Liver (tissue), 9 donors: Measurements from ENCODE around the gene GHRHR. TPM values are rescaled to one million over a fixed set of nuclear protein-coding genes. Genes with fewer than 3 reads are reported as not detected.

ENCODE experiments used
- DNase-seq: peaks from one replicate; pipeline ENCODE4 v3.0.0-alpha.2; 2017; ENCODE audit warnings: low spot score
- H3K27ac ChIP-seq, 2 donors: one replicate each; pipeline ENCODE4 v1.7.0; 2013; ENCODE audit warnings: inconsistent platforms in 2 of 2, low read length in 2 of 2, control low read depth in 1 of 2, low read depth in 1 of 2, mild to moderate bottlenecking in 1 of 2
- H3K27me3 ChIP-seq, 4 donors: one replicate each; pipeline versions ENCODE4 v1.6.1 to v1.7.0; 2013; ENCODE audit warnings: low read length in 3 of 4, inconsistent platforms in 1 of 4, mild to moderate bottlenecking in 1 of 4, moderate library complexity in 1 of 4; ENCODE audit not compliant: control insufficient read depth in 4 of 4, insufficient read depth in 4 of 4
- H3K36me3 ChIP-seq, 4 donors: one replicate each; pipeline versions ENCODE4 v1.6.1 to v1.7.0; 2013; ENCODE audit warnings: low read length in 3 of 4, mild to moderate bottlenecking in 3 of 4, low read depth in 1 of 4, moderate library complexity in 1 of 4; ENCODE audit not compliant: control insufficient read depth in 4 of 4, insufficient read depth in 3 of 4
- H3K4me1 ChIP-seq, 4 donors: one replicate each; pipeline versions ENCODE4 v1.6.1 to v1.7.0; 2013; ENCODE audit warnings: low read length in 3 of 4, mild to moderate bottlenecking in 3 of 4, moderate library complexity in 1 of 4; ENCODE audit not compliant: control insufficient read depth in 4 of 4, insufficient read depth in 4 of 4
- H3K4me3 ChIP-seq, 3 donors: one replicate each; pipeline versions ENCODE4 v1.6.1 to v1.7.0; 2013; ENCODE audit warnings: low read length in 3 of 3, control low read depth in 1 of 3, low read depth in 1 of 3, mild to moderate bottlenecking in 1 of 3
- H3K9ac ChIP-seq, 2 donors: one replicate each; pipeline ENCODE4 v1.7.0; 2013; ENCODE audit warnings: low read length in 2 of 2, mild to moderate bottlenecking in 2 of 2, moderate library complexity in 2 of 2, control low read depth in 1 of 2, low read depth in 1 of 2
- H3K9me3 ChIP-seq, 4 donors: one replicate each; pipeline versions ENCODE4 v1.6.1 to v1.7.0; 2013; ENCODE audit warnings: low read length in 3 of 4; ENCODE audit not compliant: control insufficient read depth in 4 of 4
- FOXA1 ChIP-seq: IDR thresholded peaks from 2 replicates; pipeline ENCODE4 v1.6.1; 2016; ENCODE audit warnings: antibody characterized with exemption
- GABPA ChIP-seq, 2 donors: IDR thresholded peaks in 1 of 2; conservative IDR thresholded peaks in 1 of 2; 2 replicates each; pipeline ENCODE4 v1.6.1; 2016; ENCODE audit warnings: antibody characterized with exemption in 2 of 2, mild to moderate bottlenecking in 1 of 2, moderate library complexity in 1 of 2
- HNF4G ChIP-seq: IDR thresholded peaks from 2 replicates; pipeline ENCODE4 v1.6.1; 2016; ENCODE audit warnings: antibody characterized with exemption
- JUND ChIP-seq, 2 donors: IDR thresholded peaks; 2 replicates each; pipeline ENCODE4 v1.6.1; 2016; ENCODE audit warnings: antibody characterized with exemption in 2 of 2
- NR2F2 ChIP-seq: IDR thresholded peaks from 2 replicates; pipeline ENCODE4 v1.6.1; 2016; ENCODE audit warnings: antibody characterized with exemption
- RAD21 ChIP-seq, 2 donors: IDR thresholded peaks; 2 replicates each; pipeline ENCODE4 v1.6.1; 2016; ENCODE audit warnings: antibody characterized with exemption in 2 of 2, mild to moderate bottlenecking in 2 of 2
- REST ChIP-seq: IDR thresholded peaks from 2 replicates; pipeline ENCODE4 v1.6.1; 2016; ENCODE audit warnings: antibody characterized with exemption, mild to moderate bottlenecking
- TAF1 ChIP-seq: conservative IDR thresholded peaks from 2 replicates; pipeline ENCODE4 v1.6.1; 2016; ENCODE audit warnings: antibody characterized with exemption, mild to moderate bottlenecking
- YY1 ChIP-seq: IDR thresholded peaks from 2 replicates; pipeline ENCODE4 v1.6.1; 2016; ENCODE audit warnings: antibody characterized with exemption, mild to moderate bottlenecking
- WGBS: extraction: QIAGEN DNeasy Blood & Tissue Kit; methylation state at CpG from one replicate; pipeline ENCODE4 v1.1.7; 2013; 5-methylcytosine and 5-hydroxymethylcytosine counted together
- polyA plus RNA-seq, 2 donors: library from polyadenylated mRNA; stranded (reverse) in 1 of 2; unstranded in 1 of 2; fragments of 200-250 nt in 1 of 2; fragments of >200 nt in 1 of 2; fragmentation: Nextera tagmentation in 1 of 2; extraction: Ambion mirVana in 1 of 2; gene quantifications; one replicate each; pipeline versions ENCODE4 v1.2.1 to v1.2.3, GENCODE V29; 2013 to 2015
- total RNA-seq, 2 donors: library from RNA; depleted of rRNA; stranded (reverse); fragments of >200 nt; gene quantifications; one replicate each; pipeline ENCODE4 v1.2.3, GENCODE V29; 2014
- TF ChIP-seq, protein P1 (sequence below): IDR thresholded peaks from 2 replicates; pipeline ENCODE4 v1.6.1; 2016; ENCODE audit warnings: antibody characterized with exemption
- TF ChIP-seq, protein P2 (sequence below): fragments of 150-350 bp; IDR thresholded peaks from 2 replicates; pipeline ENCODE4 v1.5.1; 2017; ENCODE audit warnings: improper control_type of control experiment, low read depth, low read length; ENCODE audit not compliant: missing input control
- TF ChIP-seq, protein P3 (sequence below): IDR thresholded peaks from 2 replicates; pipeline ENCODE4 v1.6.1; 2016; ENCODE audit warnings: antibody characterized with exemption
- donor health status: healthy.
- donor health status: healthy.
- donor health status: healthy.
- donor health status: healthy.
- donor health status: healthy.

The GHRHR gene
- total and polyA plus RNA-seq, 4 donors: 0.46 to 0.50 TPM; not detected in 2

- H3K27me3 ChIP-seq: no peaks in the 10 kb centered on the region
- H3K9me3 ChIP-seq: no peaks in the 10 kb centered on the region
- no peak overlapping the region for H3K27ac ChIP-seq
- H3K36me3 ChIP-seq: no peaks in the 10 kb centered on the region
- H3K4me3 ChIP-seq: no peak overlapping the region
- no peak overlapping the region for H3K9ac ChIP-seq
- peaks cover 0 to 3% (median 0%) of the 10 kb centered on the region in 4 donors for H3K4me1 ChIP-seq
- TF ChIP-seq NR2F2: no peak
- no peak for TF ChIP-seq JUND (IDR thresholded peaks at IDR 0.05)
- TF ChIP-seq, protein P1, sequence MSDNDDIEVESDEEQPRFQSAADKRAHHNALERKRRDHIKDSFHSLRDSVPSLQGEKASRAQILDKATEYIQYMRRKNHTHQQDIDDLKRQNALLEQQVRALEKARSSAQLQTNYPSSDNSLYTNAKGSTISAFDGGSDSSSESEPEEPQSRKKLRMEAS: no peak
- DNase-seq: peak; percentile 27
- WGBS: 76% methylated on average over 9 of the region's 9 CpGs
Observed at GRCh38 chr7:30965883-30966282, 2.1 kb downstream of the GHRHR start.

DNA sequence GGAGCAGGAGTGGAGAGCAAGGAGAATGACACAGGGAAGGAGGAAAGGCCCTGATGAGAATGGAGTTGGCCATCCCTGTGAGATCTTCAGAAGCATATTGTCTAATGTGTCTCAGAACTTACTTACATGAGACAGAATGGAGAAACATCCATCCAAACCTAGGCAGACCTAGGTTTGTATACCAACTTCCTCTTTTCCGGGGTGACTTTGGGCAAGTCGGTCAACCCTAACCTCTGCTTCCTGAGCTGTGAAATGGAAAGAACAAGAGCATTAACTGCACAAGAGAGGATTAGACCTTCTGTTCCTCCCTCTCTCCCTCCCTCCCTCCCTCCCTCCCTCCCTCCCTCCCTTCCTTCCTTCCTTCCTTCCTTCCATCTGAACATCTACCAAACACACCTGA is 4.5 kb downstream of the GHRHR start:
- WGBS: 89% methylated on average over 2 of the region's 2 CpGs
- no peaks in the 10 kb centered on the region for H3K27me3 ChIP-seq
- H3K36me3 ChIP-seq: no peaks in the 10 kb centered on the region

More for the DNA sequence above, 4.5 kb downstream of the GHRHR start:
- H3K4me1 ChIP-seq: peaks cover 0 to 3% (median 0%) of the 10 kb centered on the region in 4 donors
- no peak for TF ChIP-seq YY1
- no peak for TF ChIP-seq TAF1
- no peak for TF ChIP-seq HNF4G
- no peak for TF ChIP-seq FOXA1
- TF ChIP-seq, protein P2, sequence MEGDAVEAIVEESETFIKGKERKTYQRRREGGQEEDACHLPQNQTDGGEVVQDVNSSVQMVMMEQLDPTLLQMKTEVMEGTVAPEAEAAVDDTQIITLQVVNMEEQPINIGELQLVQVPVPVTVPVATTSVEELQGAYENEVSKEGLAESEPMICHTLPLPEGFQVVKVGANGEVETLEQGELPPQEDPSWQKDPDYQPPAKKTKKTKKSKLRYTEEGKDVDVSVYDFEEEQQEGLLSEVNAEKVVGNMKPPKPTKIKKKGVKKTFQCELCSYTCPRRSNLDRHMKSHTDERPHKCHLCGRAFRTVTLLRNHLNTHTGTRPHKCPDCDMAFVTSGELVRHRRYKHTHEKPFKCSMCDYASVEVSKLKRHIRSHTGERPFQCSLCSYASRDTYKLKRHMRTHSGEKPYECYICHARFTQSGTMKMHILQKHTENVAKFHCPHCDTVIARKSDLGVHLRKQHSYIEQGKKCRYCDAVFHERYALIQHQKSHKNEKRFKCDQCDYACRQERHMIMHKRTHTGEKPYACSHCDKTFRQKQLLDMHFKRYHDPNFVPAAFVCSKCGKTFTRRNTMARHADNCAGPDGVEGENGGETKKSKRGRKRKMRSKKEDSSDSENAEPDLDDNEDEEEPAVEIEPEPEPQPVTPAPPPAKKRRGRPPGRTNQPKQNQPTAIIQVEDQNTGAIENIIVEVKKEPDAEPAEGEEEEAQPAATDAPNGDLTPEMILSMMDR: no peak
- TF ChIP-seq RAD21 (IDR thresholded peaks at IDR 0.05): no peak
- no peak for TF ChIP-seq GABPA (IDR thresholded peaks at IDR 0.05 in 1 of 2, conservative IDR thresholded peaks at IDR 0.05 in 1 of 2)
- TF ChIP-seq, protein P1: no peak
- no peak for TF ChIP-seq NR2F2
- no peak for TF ChIP-seq REST
- TF ChIP-seq, protein P3, sequence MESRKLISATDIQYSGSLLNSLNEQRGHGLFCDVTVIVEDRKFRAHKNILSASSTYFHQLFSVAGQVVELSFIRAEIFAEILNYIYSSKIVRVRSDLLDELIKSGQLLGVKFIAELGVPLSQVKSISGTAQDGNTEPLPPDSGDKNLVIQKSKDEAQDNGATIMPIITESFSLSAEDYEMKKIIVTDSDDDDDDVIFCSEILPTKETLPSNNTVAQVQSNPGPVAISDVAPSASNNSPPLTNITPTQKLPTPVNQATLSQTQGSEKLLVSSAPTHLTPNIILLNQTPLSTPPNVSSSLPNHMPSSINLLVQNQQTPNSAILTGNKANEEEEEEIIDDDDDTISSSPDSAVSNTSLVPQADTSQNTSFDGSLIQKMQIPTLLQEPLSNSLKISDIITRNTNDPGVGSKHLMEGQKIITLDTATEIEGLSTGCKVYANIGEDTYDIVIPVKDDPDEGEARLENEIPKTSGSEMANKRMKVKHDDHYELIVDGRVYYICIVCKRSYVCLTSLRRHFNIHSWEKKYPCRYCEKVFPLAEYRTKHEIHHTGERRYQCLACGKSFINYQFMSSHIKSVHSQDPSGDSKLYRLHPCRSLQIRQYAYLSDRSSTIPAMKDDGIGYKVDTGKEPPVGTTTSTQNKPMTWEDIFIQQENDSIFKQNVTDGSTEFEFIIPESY: no peak
- no peak overlapping the region for H3K9ac ChIP-seq
- no peaks in the 10 kb centered on the region for H3K9me3 ChIP-seq
- no peak for DNase-seq
- no peak overlapping the region for H3K4me3 ChIP-seq
- H3K27ac ChIP-seq: no peak overlapping the region
